Measurements from ENCODE around the gene AIMP1.

DNA sequence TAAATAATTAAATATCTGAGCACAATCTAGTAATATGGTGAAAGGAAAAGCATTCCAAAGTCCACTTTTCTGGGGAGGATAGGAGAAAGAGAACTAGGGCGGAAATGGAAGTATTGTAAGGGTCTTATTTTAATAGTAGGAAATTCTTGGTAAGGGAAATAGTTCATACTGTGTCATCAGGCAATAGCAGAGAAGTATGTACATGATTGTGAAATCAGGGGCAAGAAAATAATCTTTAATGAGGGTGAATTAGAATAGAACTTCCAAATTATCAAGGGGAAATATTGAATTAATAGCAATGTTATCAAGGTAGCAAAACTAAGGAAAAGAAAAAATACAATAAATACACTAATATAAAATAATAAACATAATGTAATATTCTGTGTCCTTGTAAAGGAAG, 37.4 kb downstream of the AIMP1 start:
- TF ChIP-seq, protein P1, sequence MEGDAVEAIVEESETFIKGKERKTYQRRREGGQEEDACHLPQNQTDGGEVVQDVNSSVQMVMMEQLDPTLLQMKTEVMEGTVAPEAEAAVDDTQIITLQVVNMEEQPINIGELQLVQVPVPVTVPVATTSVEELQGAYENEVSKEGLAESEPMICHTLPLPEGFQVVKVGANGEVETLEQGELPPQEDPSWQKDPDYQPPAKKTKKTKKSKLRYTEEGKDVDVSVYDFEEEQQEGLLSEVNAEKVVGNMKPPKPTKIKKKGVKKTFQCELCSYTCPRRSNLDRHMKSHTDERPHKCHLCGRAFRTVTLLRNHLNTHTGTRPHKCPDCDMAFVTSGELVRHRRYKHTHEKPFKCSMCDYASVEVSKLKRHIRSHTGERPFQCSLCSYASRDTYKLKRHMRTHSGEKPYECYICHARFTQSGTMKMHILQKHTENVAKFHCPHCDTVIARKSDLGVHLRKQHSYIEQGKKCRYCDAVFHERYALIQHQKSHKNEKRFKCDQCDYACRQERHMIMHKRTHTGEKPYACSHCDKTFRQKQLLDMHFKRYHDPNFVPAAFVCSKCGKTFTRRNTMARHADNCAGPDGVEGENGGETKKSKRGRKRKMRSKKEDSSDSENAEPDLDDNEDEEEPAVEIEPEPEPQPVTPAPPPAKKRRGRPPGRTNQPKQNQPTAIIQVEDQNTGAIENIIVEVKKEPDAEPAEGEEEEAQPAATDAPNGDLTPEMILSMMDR (IDR thresholded peaks at IDR 0.05; ENCODE audit: low read depth, low read length, poor library complexity, severe bottlenecking) = no peak
- no peak for TF ChIP-seq EZH2phosphoT487 (IDR thresholded peaks at IDR 0.05; ENCODE audit: borderline replicate concordance, low read length)

Measured in DOHH2 (cell line).